Tongue (tissue), 2 donors: Measurements from ENCODE around the gene CFAP119. TPM values are rescaled to one million over a fixed set of nuclear protein-coding genes. Genes with fewer than 3 reads are reported as not detected.
"Not testable (repeated sequence)": the region's sequence is repeated elsewhere in the genome, so short reads cannot be mapped to it uniquely, and the experiment has no call there.

Experiments
- DNase-seq: peaks from one replicate; pipeline ENCODE4 v3.0.0-alpha.2; 2015
- total RNA-seq: library from RNA; depleted of rRNA; stranded (reverse); fragments of >200 nt; gene quantifications from one replicate; pipeline ENCODE4 v1.2.3, GENCODE V29; 2014

Gene CFAP119
- total RNA-seq = 2.2 TPM

DNA sequence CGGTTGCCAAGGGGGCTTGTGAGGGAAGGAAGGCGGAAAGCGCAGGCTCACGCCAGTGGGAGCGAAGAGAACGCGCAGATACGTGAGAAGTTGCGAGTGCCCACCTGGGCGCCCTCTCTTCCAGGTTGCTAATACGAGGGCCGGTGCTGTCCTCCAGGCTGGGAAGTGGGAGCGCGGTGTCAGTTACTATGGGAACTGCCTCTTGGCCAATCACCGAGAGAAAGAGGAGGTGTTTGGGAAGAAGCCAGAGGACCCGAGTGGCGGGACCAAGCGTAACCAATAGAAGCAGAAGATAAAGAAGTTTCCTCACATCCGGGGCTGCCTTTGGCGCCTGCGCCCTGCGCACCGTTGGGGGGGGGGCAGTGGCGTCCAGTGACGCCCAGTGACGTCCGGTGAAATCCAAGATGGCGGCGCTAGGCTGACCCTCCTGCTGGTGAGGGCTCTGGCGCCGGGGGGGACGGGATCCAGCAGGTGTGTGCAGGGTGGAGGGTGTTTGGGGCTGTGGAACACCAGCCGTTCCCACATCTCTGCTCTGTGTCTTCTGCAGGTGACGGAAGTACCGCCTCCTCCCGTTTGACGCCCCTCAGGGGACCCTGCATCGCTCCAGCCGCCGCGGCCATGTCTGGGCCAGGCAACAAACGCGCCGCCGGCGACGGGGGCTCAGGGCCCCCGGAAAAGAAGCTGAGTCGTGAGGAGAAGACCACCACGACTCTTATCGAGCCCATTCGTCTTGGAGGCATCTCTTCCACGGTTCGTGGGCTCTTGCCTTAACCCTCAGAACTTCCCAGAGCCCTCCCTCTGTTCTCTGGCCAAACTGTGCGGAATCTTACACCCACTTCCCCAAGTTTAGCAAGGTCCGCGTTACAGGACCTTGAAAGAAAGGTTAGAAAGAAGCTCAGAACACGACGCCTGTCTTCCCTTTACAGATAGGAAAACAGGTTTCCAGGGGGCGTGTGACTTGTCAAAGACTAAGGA, at the start of gene CFAP119, which contains the start of gene RNF40:
Gene CFAP119, minus strand, starts transcription at position 135 of the 975 bp plus-strand sequence. CDS start 314 bp downstream, outside the sequence.
Gene RNF40, plus strand, starts transcription at position 395 of the 975 bp plus-strand sequence. Its CDS starts 224 bp downstream, at position 619.
- DNase-seq = peak; percentile 99

DNA sequence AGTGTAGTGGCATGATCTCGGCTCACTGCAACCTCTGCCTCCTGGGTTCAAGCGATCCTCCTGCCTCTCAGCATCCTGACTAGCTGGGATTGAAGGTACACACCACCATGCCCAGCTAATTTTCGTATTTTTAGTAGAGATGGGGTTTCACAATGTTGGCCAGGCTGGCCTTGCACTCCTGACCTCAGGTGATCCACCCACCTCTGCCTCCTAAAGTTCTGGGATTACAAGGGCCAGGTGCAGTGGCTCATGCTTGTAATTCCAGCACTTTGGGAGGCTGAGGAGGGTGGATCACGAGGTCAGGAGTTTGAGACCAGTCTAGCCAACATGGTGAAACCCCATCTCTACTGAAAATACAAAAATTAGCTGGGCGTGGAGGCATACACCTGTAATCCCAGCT, 47.8 kb upstream of the CFAP119 start:
- not testable (repeated sequence) for DNase-seq

DNA sequence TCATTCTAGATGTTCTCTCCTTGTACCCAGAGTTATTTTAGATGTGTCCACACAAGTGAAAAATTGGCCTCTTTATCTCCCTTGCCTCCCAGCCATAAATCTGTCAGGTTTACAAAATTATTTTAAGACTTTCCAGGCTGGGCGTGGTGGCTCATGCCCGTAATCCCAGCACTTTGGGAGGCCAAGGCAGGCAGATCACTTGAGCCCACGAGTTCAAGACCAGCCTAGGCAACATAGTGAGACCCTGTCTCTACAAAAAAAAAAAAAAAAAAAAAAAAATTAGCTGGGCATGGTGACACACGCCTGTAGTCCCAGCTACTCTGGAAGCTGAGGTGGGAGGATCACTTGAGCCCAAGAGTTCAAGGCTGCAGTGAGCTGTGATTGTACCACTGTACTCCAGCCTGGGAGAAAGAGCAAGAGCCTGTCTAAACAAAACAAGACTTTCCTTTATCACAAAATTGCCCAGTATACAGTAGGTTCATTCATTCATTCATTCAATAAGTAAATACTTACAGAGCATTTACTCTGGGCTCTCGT, 47.1 kb upstream of the CFAP119 start:
- not testable (repeated sequence) for DNase-seq

DNA sequence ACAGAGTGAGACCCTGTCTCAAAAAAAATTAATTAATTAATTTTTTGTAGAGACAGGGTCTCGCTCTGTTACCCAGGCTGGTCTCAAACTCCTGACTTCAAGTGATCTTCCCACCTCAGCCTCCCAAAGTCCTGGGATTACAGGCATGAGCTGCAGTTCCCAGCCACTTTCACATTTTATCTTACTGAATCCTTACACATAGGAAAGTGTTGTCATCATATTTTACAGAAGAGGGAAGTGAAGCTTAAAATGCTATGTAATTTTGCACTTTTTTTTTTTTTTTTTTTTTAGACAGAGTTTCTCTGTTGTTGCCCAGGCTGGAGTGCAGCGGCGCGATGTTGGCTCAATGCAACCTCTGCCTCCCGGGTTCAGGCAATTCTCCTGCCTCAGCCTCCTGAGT, 46.3 kb upstream of the CFAP119 start:
- no peak for DNase-seq

DNA sequence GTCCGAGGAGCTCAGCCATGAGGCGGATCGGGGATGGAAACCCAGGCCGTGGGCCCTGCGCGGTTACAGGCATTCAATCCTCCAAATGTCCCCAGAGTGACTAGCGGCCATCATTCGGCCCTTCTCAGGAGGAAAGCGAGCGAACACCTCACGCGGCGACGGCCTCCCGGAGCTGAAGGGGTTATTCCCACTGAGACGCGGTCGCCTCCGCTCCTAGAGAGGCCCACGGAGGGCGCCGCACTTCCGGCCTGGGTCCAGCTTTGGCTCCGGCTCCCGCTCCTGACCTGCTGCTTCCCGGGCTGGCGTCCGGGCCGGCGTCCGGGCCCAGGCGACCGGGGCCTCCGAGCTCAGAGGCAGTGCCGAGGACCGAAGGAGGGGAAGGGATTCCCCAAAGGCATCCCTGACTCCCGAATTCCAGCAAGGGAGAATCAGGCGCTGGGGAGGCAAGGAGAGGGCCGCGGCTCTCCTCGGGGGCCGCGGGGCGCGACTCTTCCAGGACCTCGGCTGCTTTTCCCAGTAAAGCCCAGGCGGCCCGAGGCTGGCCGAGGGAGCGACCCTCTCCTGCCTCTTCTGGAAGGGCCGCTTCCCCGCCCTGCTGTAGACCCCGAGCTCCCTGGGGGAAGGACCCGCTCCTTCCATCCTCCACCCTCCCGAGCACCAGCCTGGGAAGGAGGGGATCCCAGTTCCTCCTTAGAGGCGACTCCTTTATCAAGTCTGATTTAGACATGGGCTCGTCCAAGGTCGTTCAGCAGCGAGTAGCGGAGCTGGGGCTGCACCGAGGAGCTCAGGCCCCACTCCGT, 43.7 kb upstream of the CFAP119 start:
- DNase-seq = peak; percentile 93

DNA sequence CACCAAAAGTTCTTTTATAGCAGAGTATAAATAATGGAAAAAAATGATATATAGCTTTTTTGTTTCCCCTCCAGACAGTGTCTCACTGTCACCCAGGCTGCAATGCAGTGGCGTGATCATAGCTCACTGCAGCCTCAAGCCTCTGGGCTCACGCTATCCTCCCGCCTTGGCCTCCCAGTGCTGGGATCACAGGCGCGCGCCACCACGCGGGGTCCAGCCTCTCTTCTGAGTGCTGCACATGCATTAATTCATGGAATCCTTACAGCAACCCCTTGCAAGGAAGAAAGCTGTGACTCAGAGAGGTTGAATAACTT, 43.2 kb upstream of the CFAP119 start:
- no peak for DNase-seq

DNA sequence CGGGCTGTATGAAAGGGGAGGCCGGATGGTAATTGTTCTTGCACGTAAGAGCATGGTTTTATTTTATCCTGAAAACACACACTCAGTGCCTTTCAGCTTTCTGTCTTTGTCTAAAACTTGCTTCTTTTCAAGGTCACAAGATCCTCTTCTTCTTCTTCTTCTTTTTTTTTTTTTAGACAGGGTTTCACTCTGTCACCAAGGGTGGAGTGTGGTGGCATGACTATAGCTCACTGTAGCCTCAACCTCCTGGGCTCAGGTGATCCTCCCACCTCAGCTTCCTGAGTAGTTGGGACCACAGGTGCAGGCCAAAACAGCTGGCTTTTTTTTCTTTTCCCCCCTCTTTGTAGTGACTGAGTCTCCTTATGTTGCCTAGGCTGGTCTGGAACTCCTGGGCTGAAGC, 41.1 kb upstream of the CFAP119 start:
- DNase-seq = no peak

DNA sequence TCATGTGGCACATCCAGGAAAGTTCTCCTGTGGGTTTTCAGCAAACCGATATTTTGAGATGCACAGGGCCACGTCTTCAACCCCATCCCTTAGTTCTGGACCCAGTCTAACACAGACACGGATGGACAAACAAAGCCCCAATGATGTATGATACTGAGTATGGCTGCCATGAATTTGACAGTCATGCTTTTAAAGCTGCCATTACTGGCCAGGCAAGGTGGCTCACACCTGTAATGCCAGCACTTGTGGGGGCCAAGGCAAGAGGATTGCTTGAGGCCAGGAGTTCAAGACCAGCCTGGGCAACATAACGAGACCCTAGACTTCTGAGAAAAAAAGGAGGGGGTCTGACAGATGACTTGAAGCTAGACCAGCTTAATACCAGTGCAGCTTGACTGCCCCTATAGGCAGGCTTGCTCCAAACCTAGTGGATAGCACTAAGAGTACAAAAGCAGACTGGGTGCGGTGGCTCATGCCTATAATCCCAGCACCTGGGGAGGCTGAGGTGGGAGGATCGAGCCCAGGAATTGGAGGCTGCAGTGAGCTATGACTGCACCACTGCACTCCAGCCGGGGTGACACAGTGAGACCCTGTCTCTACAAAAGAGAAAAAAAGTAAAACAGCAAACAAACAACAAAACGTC, 35.9 kb upstream of the CFAP119 start:
- no peak for DNase-seq

DNA sequence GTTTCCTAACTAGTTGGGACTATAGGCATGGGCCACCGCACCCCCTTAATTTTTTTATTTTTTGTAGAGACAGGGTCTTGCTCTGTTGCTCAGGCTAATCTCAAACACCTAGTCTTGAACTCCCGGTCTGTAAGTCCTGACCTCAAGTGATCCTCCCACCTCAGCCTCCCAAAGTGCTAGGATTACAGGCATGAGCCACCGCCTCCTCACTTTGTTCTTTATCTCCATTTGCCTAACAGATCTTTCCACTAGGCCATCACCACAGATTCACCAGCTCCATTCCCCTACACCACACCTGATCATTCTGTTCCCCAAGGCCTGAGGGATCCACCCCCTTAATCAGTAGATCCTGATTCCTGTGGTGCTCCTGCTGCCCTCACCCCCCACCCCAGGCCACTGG, 32.8 kb upstream of the CFAP119 start:
- no peak for DNase-seq

DNA sequence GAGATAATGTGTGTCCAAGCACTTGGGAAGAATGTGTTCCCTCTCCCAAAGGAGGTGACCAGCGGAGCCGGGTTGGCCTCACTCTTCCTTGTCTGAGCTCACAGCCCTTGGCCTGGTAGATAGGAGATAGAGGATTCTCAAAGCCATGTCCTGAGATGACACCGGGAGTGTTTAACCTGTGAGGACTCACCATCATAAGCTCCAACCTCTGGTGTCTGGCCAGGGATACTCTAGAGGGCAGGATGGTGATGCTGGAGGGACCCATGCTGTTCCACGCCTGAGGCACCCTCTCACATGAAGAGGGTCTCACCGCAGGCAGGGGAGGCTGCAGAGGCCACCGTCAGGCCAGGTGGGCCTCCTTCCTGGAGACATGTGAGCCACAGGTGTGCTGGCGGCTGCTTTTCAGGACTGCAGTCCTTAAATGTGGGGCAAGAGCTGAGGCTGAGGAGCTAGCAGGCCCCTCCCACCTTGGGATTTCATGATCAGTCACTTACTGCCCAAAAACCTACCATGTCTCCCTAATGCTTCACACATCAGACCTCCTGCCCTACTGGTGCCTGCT, 31.7 kb upstream of the CFAP119 start:
- DNase-seq = no peak

DNA sequence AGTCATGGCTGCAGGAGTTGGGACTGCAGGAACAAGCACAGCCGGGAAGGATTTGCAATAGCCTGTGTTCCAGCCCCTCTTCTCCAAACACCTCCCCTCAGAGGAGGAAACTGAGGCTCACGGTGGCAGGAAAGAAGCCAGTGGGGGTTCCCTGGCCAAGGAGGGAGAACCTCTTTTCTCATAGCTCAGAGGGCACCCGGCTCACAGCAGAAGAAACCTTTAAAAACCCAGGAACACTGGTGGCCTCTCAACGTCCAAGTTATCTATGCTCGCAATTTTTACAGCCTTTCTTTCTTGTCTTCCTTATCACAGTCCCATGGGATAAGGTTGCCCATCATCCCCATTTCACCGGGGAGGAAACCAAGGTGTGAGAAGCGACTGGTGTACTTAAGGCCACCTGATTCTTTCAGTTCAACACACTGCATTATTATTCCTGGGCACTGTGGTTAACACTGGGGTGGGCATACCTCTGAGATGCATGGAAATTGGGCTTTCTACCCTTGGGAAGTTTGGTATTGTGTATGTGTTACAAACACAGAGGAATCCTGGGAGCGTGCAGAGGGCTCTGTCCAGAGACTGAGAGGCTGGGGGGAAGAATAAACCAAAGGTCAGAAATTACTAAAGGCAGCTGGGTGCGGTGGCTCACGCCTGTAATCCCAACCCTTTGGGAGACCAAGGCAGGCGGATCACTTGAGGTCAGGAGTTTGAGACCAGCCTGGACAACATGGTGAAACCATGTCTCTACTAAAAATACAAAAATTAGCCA, 25.9 kb upstream of the CFAP119 start:
- DNase-seq = no peak

DNA sequence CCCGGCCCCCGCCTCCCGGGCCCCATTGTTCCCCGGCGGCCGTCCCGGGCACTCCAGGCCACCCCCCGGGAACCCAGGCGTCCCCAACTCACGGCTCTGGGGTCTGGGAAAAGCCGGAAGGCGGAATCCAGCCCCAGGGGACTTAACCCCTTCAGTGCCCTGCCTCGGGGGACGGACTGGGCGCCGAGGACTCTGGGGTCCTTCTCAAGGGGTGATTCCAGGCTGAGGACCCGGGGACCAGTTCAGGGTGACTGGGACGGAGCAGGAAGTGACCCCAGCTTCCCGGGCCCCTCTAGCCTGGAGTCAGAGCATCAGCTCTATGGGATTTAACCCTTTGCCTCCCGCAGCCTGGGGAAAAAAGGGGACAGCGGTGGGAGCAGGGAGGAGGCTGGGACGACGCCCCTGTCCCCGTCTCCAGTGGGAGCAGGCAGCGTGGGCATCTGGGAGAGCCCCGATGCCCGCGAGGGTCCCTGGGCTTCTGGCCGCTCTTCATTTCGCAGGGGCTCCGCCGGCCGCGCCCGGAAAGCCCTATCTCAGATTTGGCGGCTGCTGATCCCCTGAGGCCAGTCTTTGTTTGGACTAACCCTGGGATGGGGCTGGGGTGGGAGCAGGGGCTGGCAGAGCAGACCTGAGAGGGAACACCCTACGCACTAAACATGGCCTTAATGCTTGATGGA, 25.2 kb upstream of the CFAP119 start, which contains the start of gene ZNF629:
Gene ZNF629, minus strand, starts transcription at position 270 of the 677 bp plus-strand sequence. CDS start 2,723 bp downstream, outside the sequence.
- DNase-seq = peak; percentile 90

DNA sequence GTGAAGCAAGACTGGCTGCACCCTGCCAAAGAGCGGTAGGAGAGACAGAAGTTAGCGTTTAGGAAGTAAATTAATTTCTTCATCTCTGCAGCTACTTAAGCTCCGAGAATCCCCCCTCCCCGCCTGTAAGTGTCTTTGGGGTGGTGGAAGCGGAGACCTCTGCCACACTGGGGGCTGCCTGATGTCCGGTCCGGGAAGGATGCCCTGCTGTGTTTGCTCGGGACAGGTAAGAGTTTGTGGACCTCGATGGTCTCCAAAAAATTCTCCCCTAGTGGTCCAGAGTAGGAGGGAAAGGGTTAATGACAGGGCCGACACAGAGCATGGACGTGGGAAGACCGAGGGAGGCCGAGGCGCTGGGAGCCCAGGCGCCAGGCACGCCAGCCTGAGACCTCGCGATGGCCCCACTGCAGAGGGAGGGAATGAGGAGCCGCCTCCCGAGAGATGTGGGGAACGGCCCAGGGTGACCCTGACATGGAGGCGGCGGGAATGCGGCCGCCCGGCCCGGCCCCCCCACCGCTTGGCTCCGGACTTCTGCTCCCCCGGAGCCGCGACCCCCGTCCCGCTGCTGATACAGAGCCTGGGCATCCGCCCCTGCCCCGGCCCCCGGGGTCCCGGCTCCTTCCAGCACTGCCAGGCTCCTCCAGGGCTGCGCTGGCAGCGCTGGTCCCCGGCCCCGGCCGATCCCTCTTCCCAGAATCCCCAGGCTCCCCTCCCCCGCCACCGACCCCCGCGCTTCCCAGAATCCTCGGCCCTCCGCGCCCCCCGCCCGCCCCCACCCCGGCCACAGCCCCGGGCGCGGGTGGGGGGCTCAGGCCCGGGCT, 24.5 kb upstream of the CFAP119 start:
- peak; percentile 60 for DNase-seq

DNA sequence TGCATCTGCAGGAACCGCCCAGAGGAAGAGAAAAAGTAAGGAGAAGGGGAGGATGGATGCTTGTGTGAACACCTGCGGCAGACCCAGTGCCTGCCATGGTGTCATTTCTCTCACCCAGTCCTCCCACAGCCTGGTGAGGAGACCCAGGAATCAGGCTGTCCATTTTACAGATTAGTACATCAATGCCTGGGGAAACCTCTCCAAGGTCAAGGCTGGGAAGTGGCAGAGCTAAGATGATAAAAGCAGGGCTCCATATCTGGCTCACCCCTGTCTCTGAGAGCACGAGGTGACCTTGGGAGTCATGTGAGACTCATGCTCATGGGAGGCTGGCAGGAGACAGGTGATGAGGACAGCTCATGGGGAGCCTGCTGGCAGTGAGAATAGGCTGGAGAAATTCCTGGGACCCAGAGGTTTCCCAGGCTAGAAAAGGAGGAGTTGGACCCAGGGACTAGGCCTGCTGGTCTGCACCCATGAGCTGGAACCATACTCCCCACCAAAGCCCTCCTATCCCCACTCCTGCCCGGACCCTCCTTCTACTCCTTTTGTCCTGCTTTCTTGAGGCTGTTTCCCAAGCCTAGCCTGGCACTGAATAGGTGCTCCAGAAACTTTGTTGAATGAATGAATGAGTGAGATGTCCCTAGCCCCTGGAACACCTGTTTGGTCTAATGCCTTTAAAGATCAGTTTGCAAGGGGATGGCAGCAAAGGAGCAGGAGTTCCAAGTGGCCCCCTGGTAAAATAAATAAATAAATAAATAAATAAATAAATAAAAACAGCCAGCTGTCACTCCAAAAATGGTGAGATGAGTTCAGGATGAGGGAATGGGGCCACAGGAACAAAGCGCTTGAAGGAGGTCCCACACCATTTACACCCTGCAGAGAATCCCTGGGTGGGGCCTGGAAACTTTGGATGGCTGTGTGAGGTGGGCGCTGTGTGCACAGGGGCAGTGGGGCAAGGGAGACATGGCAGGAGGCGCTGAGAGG, 23.6 kb upstream of the CFAP119 start:
- no peak for DNase-seq

DNA sequence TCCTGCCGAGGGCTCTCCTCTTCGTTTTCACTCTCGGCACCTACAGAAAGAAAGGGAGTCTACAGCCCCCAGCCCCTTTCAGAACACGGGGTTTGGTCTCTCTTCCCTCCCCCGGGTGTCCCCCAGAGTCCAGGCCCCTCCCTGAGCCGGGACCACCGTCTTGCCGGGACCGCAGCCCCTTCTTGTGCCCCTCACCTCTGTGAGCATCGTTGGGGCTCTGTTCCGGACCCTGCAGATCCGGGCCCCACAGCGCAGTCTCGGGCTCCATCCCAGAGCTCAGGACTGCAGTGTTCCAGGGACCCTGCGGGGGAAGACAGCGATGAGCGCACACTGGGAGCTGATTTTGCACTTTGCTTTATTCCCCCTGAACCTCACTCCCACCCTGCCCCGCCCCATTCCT, 22.4 kb upstream of the CFAP119 start:
- no peak for DNase-seq

DNA sequence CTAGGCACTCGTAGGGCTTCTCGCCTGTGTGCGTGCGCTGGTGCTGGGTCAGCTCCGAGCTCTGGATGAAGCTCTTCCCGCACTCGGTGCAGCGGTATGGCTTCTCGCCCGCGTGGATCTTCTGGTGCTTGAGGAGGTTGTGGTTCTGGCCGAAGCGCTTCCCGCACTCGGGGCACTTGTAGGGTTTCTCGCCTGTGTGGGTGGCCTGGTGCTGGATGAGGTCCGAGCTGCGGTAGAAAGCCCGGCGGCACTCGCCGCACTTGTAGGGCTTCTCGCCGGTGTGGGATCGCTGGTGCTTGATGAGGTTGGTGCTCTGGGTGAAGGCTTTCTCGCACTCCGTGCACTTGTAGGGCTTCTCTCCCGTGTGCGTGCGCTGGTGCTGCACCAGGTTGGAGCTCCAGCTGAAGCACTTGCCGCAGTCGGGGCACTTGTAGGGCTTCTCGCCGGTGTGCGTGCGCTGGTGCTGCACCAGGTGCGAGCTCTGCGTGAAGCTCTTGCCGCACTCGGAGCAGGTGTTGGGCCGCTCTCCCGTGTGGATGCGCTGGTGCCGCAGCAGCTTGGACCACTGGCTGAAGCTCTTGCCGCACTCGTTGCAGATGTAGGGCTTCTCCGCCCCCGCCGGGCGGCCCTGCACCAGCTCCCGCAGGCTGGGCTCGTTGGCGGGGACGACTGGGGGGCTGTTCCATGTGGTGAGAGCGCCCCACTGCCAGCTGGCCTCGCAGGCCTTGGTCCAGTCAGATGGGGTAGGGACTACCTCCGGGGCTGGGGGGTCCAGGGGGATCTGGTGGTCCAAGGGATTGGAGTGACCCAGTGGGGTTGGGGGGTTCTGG, 21.6 kb upstream of the CFAP119 start:
- no peak for DNase-seq
